Measurements from ENCODE around the gene MMP28.

DNA sequence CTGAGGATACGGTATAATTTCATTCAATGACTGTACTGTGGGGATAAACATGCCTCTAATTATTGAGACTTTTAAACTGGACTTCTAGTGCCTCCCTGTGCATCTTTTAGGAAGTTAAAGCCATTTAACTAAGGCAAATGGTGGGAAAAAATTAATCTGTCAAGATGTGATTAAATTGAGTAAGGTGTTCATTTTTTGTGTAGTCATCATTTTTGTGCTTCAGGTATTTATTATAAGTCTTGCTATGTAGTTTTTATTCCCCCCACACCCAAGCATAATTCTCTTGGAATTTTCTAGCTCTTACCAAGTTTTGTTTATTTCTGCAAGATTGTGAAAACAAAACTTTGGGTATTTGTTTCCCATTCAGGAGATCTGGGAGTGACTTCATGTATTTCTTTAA, 24.0 kb upstream of the MMP28 start:
- TF ChIP-seq EZH2 (IDR thresholded peaks at IDR 0.05) (no peak), POLR2AphosphoS5 (IDR thresholded peaks at IDR 0.05; ENCODE audit: borderline replicate concordance, low read depth, low read length) (no peak)
